NCI-H2029 (cell line): Measurements from ENCODE around the gene TOP3B.
"Not testable (repeated sequence)": the region's sequence is repeated elsewhere in the genome, so short reads cannot be mapped to it uniquely, and the experiment has no call there.

Source experiments
- DNase-seq: peaks from one replicate; lab custom pipeline; 2025; lab: John Stamatoyannopoulos, UW

The TOP3B gene

GRCh38 chr22:21926728-21927127 lies 55.9 kb downstream of the TOP3B start:
- DNase-seq = no peak

- DNase-seq = no peak
Measured at GRCh38 chr22:21923163-21923561, 59.4 kb downstream of the TOP3B start.

- DNase-seq = no peak
Measured at GRCh38 chr22:21922370-21923162, 60.0 kb downstream of the TOP3B start.

GRCh38 chr22:21921729-21922128 lies 60.9 kb downstream of the TOP3B start:
- no peak for DNase-seq

GRCh38 chr22:21921184-21921721 lies 61.3 kb downstream of the TOP3B start:
- no peak for DNase-seq

- no peak for DNase-seq
Measured at GRCh38 chr22:21920341-21921183, 62.0 kb downstream of the TOP3B start.

- DNase-seq = no peak
Measured at GRCh38 chr22:21919526-21920307, 62.9 kb downstream of the TOP3B start.

GRCh38 chr22:21918466-21919185 lies 64.0 kb downstream of the TOP3B start:
- DNase-seq = no peak

- DNase-seq = no peak
Measured at GRCh38 chr22:21917959-21918261, 64.7 kb downstream of the TOP3B start.

GRCh38 chr22:21917181-21917958 lies 65.2 kb downstream of the TOP3B start:
- no peak for DNase-seq

GRCh38 chr22:21916309-21916918 lies 66.2 kb downstream of the TOP3B start:
- DNase-seq = no peak

- no peak for DNase-seq
Measured at GRCh38 chr22:21915624-21916308, 66.8 kb downstream of the TOP3B start.

GRCh38 chr22:21914033-21914642 lies 68.4 kb downstream of the TOP3B start:
- not testable (repeated sequence) for DNase-seq

GRCh38 chr22:21910367-21910766 lies 72.2 kb downstream of the TOP3B start:
- not testable (repeated sequence) for DNase-seq

GRCh38 chr22:21909871-21910270 lies 72.7 kb downstream of the TOP3B start:
- no peak for DNase-seq

- DNase-seq = no peak
Measured at GRCh38 chr22:21907638-21908522, 74.7 kb downstream of the TOP3B start.
